MG63 (cell line): Measurements from ENCODE around the gene EAPP. TPM values are rescaled to one million over a fixed set of nuclear protein-coding genes. Genes with fewer than 3 reads are reported as not detected.
"Not testable (repeated sequence)": the region's sequence is repeated elsewhere in the genome, so short reads cannot be mapped to it uniquely, and the experiment has no call there.

Experiments used
- DNase-seq: peaks from one replicate; pipeline ENCODE4 v3.0.0-alpha.2; 2020
- H3K27me3 ChIP-seq: fragments of 250-450 bp; sonication (Bioruptor Pico); 2 replicates; pipeline ENCODE4 v1.5.1; 2020; ENCODE audit warnings: mild to moderate bottlenecking, moderate library complexity
- H3K36me3 ChIP-seq: fragments of 250-450 bp; sonication (Bioruptor Pico); 2 replicates; pipeline ENCODE4 v1.5.1; 2020; ENCODE audit warnings: mild to moderate bottlenecking, moderate library complexity
- H3K4me3 ChIP-seq: fragments of 250-450 bp; sonication (Bioruptor Pico); 2 replicates; pipeline ENCODE4 v1.5.1; 2020; ENCODE audit warnings: mild to moderate bottlenecking, moderate library complexity
- H3K9me3 ChIP-seq: fragments of 250-450 bp; sonication (Bioruptor Pico); 2 replicates; pipeline ENCODE4 v1.5.1; 2020; ENCODE audit warnings: mild to moderate bottlenecking, moderate library complexity
- total RNA-seq: library from RNA; depleted of rRNA; stranded (reverse); fragments of >200 nt; shearing (Covaris generic); gene quantifications from 2 replicates; pipeline ENCODE4 v1.2.3, GENCODE V29; 2014; ENCODE audit warnings: low replicate concordance; rRNA removed

The EAPP gene, protein sequence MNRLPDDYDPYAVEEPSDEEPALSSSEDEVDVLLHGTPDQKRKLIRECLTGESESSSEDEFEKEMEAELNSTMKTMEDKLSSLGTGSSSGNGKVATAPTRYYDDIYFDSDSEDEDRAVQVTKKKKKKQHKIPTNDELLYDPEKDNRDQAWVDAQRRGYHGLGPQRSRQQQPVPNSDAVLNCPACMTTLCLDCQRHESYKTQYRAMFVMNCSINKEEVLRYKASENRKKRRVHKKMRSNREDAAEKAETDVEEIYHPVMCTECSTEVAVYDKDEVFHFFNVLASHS
- total RNA-seq, result 26.5 and 28.7 TPM in 2 replicates

DNA sequence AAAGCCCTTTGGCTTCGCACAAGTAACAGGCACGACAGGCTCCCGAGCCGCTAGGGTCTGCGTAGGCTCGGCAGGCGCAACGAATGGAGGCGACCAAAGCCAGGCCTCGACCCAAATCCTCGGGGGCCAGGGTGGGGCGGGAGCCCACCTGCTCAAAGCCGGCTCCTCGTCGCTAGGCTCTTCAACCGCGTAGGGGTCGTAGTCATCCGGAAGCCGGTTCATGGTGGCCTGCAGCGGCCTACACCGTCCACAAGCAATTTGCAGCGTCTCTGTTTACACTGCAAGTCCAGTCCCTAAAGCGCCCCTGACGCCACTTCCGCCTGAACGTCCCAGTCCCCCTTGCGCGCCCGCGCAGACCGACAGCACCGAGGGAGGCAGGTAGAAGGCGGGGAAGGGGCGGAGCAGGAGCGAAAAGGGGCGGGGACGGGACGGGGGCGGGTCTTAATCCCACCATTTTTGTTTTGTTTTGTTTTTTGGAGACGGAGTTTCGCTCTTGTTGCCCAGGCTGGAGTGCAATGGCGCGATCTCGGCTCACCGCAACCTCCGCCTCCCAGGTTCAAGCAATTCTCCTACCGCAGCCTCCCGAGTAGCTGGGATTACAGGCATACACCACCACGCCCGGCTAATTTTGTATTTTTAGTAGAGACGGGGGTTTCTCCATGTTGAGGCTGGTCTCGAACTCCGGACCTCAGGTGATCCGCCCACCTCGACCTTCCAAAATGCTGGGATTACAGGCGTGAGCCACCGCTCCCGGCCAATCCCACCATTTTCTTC, at the start of gene EAPP:
TSS of gene EAPP (minus strand) at position 295 of the 774 bp plus-strand sequence. CDS start at position 222, 73 bp downstream.
- DNase-seq, result peak; percentile 93
- H3K4me3 ChIP-seq, result peak within 1 kb of the TSS; percentile 85
- no peaks in the 10 kb centered on the region for H3K27me3 ChIP-seq

DNA sequence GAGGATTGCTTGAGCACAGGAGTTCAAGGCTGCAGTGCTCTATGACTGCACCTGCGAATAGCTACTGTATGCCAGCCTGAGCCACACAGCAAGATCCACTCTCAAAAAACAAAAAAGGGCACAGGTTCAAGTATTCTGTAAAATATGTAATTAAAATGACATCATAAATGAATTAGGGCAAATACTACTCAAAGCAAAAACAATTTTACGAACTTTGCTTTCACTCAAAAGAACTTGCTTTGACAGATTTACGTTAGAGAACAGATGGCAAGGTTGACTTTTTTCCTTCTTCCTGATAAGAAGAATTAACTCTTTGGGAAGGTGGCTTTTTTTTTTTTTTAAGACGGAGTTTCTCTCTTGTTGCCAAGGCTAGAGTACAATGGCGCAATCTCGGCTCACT, 44.0 kb upstream of the EAPP start:
- DNase-seq, result no peak
- H3K27me3 ChIP-seq, result no peaks in the 10 kb centered on the region
- H3K36me3 ChIP-seq, result peaks cover 5% of the 10 kb centered on the region
- no peaks in the 10 kb centered on the region for H3K9me3 ChIP-seq
- no peak overlapping the region for H3K4me3 ChIP-seq

More for the DNA sequence above, at the start of gene EAPP:
- Histone ChIP-seq H3K9me3 (no peaks in the 10 kb centered on the region), H3K36me3 (peaks cover 2% of the 10 kb centered on the region; the same call in 1 of the 2 replicates)

DNA sequence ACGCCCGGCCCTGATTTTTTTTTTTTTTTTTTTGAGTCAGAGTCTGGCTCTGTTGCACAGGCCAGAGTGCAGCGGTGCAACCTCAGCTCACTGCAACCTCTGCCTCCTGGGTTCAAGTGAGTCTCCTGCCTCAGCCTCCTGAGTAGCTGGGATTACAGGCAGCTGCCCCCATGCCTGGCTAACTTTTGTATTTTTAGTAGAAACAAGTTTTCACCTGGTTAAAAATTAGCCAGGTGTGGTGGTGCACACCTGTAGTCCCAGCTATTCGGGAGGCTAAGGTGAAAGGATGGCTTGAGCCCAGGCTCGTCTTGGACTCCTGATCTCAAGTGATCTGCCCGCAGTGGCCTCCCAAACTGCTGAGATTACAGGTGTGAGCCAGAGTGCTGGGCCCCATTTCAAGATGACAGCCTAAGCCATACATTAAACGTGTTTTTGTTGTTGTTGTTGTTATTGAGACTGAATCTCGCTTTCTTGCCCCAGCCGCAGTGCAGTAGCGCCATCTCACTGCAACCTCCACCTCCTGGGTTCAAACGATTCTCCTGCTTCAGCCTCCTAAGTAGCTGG, 42.7 kb upstream of the EAPP start:
- no peak for DNase-seq
- no peaks in the 10 kb centered on the region for H3K9me3 ChIP-seq
- H3K4me3 ChIP-seq, result no peak overlapping the region
- no peaks in the 10 kb centered on the region for H3K27me3 ChIP-seq
- peaks cover 3% of the 10 kb centered on the region; the same call in 1 of the 2 replicates for H3K36me3 ChIP-seq

DNA sequence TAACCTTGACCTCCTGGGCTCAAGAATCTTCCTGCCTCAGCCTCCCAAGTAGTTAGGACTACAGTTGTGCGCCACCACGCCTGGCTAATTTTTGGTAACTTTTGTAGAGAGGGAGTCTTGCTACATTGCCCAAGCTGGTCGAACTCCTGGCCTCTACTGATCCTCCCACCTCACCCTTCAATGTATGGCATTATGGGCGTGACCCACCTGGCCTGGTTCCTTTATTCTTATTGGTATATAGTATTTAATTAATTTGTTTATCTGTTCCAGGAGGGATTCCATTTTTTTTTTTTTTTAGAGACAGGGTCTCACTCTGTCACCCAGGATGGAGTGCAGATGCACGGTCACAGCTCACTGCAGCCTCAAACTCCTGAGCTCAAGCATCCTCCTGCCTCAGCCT, 40.9 kb upstream of the EAPP start:
- DNase-seq, result no peak
- peaks cover 3% of the 10 kb centered on the region; the same call in 1 of the 2 replicates for H3K36me3 ChIP-seq
- no peaks in the 10 kb centered on the region for H3K27me3 ChIP-seq
- H3K4me3 ChIP-seq, result no peak overlapping the region
- no peaks in the 10 kb centered on the region for H3K9me3 ChIP-seq

DNA sequence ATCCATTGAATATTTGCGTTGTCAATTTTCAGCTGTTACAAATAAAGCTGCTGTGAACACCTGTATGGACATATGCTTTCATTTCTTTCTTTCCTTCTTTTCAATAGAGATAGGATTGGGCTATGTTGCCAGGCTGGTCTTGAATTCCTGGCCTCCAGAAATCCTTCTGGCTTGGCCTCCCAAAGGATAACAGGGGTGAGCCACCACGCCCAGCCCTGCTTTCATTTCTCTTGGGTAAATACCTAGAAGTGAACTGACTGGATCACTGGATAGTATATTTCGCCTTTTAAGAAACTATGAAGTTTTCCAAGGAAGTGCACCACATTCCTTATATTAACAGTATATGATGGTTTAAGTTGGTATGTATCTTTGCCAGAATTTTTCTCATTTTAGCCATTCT, 32.3 kb upstream of the EAPP start:
- Histone ChIP-seq H3K36me3 (peaks cover 7% of the 10 kb centered on the region), H3K4me3 (no peak overlapping the region), H3K27me3 (no peaks in the 10 kb centered on the region), H3K9me3 (no peaks in the 10 kb centered on the region)
- no peak for DNase-seq

DNA sequence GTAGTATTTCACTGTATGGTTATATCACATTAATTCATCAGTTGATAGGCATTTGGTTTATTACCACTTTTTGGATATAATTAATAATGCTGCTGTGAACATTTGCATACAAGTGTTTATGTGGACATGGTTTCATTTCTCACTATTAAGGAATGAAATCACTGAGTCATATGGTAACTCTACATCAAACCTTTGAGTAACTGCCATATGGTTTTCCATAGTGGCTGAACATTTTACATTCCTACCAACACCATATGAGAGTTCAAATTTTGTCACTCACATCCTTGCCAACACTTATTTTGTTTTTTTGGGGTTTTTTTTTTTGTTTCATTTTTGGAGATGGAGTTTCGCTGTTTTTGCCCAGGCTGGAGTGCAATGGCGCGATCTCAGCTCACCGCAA, 30.2 kb upstream of the EAPP start:
- Histone ChIP-seq H3K4me3 (no peak overlapping the region), H3K27me3 (no peaks in the 10 kb centered on the region), H3K36me3 (peaks cover 7% of the 10 kb centered on the region), H3K9me3 (no peaks in the 10 kb centered on the region)
- no peak for DNase-seq

DNA sequence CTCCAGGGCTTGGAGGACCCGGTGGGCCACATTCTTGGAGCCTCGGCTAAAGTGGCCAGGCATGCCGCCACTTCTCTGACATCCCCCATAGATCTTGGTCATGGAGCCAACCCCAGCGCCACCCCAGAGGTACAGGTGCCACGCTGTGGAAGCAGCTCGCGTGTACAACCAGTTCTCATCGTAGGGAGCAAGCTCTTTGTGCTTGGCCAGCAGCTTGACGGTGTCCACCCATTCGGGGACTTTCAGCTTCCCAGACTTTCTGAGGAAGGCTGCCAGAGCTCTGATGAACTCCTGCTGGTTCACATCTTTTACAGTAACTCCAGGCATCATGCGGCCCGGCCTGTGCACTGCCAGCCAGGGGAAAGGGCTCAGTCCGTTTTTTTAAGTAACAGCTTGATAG, 29.3 kb upstream of the EAPP start:
- no peaks in the 10 kb centered on the region for H3K27me3 ChIP-seq
- H3K36me3 ChIP-seq, result peaks cover 10% of the 10 kb centered on the region
- H3K4me3 ChIP-seq, result no peak overlapping the region
- no peak for DNase-seq
- no peaks in the 10 kb centered on the region for H3K9me3 ChIP-seq

DNA sequence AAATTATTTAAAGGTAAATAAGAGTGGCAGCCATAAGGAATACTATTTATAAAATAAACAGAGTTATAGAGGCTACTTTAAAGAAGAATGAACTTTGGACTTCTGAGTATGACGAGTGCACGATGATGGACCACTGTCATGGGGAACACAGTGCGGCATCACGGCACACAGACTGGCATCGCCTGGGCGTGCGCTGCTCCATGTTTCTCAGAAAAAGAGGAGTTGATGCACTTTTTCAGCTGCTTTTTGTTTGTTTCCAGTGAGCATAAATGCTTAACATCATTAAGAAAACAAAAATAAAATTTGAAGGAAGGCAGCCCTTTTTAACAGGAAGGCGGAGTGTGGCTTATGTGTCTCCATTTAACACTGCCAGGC, 23.3 kb upstream of the EAPP start:
- H3K27me3 ChIP-seq, result no peaks in the 10 kb centered on the region
- DNase-seq, result no peak
- H3K36me3 ChIP-seq, result peaks cover 6% of the 10 kb centered on the region
- H3K4me3 ChIP-seq, result no peak overlapping the region
- H3K9me3 ChIP-seq, result no peaks in the 10 kb centered on the region

DNA sequence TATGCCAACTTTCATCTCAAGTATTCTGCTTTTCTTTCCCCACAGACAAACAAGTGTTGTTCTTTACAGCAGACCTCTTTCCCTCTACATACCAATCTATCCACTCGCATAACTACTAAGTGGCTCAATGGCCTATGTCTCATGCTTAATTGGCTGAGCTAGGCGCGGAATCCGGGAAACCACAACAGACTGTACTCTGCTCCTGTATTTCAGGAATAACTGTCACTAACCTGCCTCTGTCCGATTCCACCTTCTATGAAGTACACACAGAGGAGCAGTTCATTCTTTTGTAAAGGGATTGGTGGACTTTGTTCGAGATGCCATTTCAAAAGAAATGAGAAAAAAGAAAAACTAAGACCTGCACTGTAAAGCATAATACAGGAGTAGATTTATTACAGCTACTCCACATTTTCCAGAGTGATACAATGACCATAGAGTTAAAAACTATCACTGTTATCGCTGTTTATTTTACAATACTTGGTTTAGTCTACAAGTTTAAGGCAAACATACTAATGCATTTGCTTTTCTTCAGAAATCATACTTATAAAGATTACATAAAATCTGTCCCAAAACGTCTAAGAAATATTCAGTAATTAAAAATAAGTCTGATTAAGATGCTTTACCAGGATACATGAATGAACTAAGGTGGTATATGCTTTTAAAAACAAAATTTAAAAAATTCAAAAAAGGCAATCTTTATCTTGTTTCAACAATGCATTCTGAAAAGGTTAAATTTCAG, 22.7 kb upstream of the EAPP start:
- not testable (repeated sequence) for DNase-seq, H3K4me3 ChIP-seq, H3K36me3 ChIP-seq, H3K9me3 ChIP-seq, H3K27me3 ChIP-seq

DNA sequence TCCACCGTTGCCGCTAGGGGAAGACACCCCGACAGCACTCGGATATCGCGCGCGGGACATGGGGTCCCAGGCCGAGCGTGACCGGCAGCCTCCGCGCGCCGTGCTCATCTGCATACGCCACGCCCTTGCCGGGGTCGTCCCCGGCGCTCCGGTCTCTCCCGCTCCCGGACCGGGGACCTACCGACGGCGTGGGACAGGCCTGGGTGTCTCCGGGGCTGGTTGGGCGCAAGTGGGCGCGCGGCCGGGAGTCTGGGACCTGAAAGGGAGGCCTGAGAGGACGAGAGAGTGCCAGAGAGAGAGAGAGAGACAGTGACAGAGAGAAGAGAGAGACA, 17.0 kb upstream of the EAPP start:
- not testable (repeated sequence) for DNase-seq, H3K27me3 ChIP-seq, H3K4me3 ChIP-seq, H3K36me3 ChIP-seq, H3K9me3 ChIP-seq

DNA sequence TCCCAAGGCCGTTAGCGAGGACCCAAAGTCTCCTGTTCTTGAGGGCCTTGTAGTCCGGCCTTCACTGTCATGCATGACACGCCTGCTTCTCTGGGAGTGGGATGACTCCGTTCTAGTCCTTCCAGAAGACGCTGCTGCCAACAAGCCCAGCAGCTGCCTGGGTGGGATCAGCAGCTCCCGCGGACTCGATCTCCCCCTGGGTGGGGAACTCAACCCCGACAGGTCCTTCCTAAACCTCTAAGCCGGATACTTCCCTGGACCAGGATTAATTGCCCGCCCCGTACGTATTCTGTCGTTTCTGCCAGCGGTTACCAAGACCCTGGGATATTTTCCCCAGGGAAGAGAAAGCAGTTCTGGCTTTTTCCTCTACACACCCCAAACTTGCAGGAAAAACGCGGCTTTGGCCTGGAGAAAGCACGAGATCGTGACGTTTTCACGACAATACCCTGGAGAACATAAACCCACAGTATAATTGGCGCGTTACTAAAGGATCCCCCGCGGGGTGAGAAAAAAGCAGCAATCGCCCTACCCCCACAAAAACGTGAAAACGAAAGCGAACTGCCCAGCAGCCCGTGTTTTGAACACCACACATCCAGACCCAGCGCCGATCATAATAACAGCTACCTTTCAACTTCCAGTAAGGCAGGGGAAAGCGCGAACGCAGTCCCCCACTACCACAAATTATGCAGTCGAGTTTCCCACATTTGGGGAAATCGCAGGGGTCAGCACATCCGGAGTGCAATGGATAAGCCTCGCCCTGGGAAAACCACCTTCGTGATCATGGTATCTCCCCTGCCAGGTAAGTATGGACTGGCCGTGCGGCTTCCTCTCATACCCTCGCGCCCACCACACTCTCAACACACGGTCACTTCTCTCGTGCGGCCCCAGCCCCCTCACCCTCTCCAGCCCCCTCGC, 16.3 kb upstream of the EAPP start:
- not testable (repeated sequence) for H3K9me3 ChIP-seq, H3K27me3 ChIP-seq, H3K4me3 ChIP-seq, DNase-seq, H3K36me3 ChIP-seq

DNA sequence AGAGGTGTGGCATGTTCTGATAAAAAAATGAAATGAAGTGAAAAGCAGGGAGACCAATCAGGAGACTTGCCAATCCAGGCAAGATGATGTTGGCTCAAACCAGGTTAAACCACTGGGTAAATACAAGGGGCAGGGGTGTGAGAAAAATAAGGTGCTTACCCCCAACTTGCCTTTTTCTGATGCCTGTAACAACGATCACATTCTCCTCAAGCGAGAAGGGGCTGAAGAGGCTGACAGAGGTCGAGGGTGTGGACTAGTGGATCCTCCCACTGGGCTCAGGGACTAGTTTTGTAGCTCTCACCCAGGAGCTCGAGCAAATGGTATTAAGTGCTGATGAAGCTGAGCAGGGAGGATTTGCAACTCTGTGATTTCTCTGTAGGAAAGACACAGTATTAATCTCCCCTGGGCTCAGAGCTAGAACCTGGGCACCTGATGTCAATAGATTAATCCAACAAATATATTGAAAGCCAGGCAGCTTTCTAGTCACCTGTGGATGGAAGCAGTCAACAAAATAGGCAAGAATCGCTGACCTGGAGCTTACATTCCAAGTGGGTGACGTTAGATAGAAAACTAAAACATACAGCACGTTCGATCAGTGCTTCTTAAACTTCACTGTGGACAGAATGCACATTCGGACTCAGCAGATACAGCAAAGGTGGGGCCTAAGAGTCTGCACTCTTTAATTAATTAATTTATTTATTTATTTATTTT, 15.2 kb upstream of the EAPP start:
- Histone ChIP-seq H3K4me3 (peak overlapping the region; percentile 9; the same call in 1 of the 2 replicates), H3K36me3 (no peaks in the 10 kb centered on the region), H3K27me3 (no peaks in the 10 kb centered on the region), H3K9me3 (no peaks in the 10 kb centered on the region)
- DNase-seq, result no peak

DNA sequence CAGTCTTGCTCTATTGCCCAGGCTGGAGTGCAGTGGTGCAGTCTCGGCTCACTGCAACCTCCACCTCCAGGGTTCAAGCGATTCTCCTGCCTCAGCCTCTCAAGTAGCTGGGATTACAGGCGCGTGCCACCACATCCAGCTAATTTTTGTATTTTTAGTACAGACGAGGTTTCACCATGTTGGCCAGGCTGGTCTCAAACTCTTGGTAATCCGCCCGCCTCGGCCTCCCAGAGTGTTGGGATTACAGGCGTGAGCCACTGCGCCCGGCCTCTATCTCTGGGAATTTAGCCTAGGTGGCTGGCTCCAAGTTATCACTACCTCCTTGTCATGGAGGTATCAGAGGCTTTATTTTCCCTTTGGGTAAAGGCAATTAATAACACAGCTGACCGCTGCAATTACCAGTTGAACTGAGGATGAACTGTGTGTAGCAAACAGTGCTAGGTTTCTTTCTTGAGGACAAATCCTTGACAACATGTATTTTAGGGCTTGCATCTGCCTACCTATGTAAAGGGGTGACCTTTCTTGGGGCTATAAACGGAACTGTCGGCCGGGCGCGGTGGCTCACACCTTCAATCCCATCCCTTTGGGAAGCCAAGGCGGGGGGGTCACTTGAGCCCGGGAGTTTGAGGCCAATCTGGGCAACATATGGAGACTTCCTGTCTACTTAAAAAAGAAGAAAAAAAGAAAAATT, 9.9 kb upstream of the EAPP start:
- DNase-seq, H3K4me3 ChIP-seq, H3K9me3 ChIP-seq, H3K36me3 ChIP-seq, H3K27me3 ChIP-seq: not testable (repeated sequence)

DNA sequence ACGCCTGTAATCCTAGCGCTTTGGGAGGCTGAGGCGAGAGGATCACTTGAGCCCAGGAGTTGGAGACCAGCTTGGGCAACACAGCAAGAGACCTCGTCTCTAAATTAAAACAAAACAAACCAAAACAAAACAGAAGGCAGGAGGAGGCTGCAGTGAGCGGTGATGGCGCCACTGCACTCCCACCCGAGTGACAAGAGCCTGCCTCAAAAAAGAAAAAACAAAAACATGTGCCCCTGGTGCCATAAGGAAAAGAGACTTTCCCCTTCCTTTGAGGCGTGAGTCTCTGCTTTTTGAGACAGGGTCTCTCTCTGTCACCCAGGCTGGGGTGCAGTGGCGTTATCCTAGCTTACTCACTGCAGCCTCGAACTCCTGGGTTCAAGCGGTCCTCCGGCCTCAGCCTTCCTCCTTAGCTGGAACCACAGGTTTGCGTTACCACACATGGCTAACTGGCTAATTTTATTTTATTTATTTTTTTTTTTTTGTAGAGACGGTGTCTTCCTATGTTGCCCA, 9.0 kb upstream of the EAPP start:
- H3K4me3 ChIP-seq, result no peak overlapping the region
- H3K36me3 ChIP-seq, result no peaks in the 10 kb centered on the region
- H3K9me3 ChIP-seq, result no peaks in the 10 kb centered on the region
- no peak for DNase-seq
- H3K27me3 ChIP-seq, result no peaks in the 10 kb centered on the region

DNA sequence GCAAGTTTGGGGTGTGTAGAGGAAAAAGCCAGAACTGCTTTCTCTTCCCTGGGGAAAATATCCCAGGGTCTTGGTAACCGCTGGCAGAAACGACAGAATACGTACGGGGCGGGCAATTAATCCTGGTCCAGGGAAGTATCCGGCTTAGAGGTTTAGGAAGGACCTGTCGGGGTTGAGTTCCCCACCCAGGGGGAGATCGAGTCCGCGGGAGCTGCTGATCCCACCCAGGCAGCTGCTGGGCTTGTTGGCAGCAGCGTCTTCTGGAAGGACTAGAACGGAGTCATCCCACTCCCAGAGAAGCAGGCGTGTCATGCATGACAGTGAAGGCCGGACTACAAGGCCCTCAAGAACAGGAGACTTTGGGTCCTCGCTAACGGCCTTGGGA, 7.6 kb upstream of the EAPP start:
- not testable (repeated sequence) for DNase-seq

More for the DNA sequence above, 7.6 kb upstream of the EAPP start:
- H3K4me3 ChIP-seq, H3K9me3 ChIP-seq, H3K27me3 ChIP-seq, H3K36me3 ChIP-seq: not testable (repeated sequence)
